Measurements from ENCODE around the gene EDEM3.

DNA sequence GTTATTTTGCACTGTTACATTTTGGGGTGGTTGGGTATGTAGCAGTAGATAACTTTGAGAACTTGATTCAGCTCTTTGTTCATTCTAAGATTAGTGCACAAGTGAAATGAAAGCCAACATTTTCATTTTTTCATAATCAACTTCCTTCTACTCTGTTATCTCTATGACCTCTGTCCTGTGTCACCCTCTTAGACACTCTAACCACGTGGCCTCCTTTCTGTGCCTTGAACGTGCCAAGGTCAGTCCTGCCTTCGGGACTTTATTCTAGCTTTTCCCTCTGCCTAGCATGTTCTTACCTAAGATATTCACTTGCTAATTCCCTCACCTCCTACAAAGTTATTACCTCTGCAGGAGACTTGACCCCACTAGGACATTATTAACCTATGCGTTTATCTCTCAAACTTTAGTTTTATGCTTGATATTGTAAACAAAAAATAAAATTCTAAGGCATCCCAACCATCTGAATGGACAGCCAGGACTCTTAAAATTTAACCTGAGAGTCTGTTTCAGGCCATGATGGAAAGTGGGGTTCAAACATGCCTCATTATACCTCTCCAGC, 19.2 kb upstream of the EDEM3 start:
- TF ChIP-seq PHF8 (IDR thresholded peaks at IDR 0.05; ENCODE audit: borderline replicate concordance, low read depth) = no peak
- TF ChIP-seq POLR2AphosphoS2 (conservative IDR thresholded peaks at IDR 0.05; ENCODE audit: low read length) = no peak
- no peak for TF ChIP-seq ZC3H11A (IDR thresholded peaks at IDR 0.05)
- no peak for TF ChIP-seq POLR2A (IDR thresholded peaks at IDR 0.05; ENCODE audit: low read length)
- no peak for TF ChIP-seq NR3C1 (IDR thresholded peaks at IDR 0.05)
- TF ChIP-seq, protein P1, sequence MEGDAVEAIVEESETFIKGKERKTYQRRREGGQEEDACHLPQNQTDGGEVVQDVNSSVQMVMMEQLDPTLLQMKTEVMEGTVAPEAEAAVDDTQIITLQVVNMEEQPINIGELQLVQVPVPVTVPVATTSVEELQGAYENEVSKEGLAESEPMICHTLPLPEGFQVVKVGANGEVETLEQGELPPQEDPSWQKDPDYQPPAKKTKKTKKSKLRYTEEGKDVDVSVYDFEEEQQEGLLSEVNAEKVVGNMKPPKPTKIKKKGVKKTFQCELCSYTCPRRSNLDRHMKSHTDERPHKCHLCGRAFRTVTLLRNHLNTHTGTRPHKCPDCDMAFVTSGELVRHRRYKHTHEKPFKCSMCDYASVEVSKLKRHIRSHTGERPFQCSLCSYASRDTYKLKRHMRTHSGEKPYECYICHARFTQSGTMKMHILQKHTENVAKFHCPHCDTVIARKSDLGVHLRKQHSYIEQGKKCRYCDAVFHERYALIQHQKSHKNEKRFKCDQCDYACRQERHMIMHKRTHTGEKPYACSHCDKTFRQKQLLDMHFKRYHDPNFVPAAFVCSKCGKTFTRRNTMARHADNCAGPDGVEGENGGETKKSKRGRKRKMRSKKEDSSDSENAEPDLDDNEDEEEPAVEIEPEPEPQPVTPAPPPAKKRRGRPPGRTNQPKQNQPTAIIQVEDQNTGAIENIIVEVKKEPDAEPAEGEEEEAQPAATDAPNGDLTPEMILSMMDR (IDR thresholded peaks at IDR 0.05) = no peak
- TF ChIP-seq SREBF2 (IDR thresholded peaks at IDR 0.05) = no peak
- TF ChIP-seq CEBPB (IDR thresholded peaks at IDR 0.05) = no peak
- no peak for TF ChIP-seq RAD21 (conservative IDR thresholded peaks at IDR 0.05 in 1 of 2, IDR thresholded peaks at IDR 0.05 in 1 of 2)
- TF ChIP-seq E2F6 (IDR thresholded peaks at IDR 0.05; ENCODE audit: borderline replicate concordance, low read depth) = no peak
- TF ChIP-seq JUNB (IDR thresholded peaks at IDR 0.05) = no peak
- TF ChIP-seq KDM1A (IDR thresholded peaks at IDR 0.05; ENCODE audit: low read depth) = no peak

All from A549 (cell line).